GM19372 (cell line): ENCODE data around the gene L3MBTL1.

Source experiments
- ATAC-seq: cut with Tn5 transposase; IDR thresholded peaks from one replicate; pipeline ENCODE4 v1.9.1; 2021; ENCODE audit warnings: mild to moderate bottlenecking, low read depth, moderate library complexity; ENCODE audit not compliant: unreplicated experiment

L3MBTL1 gene

DNA sequence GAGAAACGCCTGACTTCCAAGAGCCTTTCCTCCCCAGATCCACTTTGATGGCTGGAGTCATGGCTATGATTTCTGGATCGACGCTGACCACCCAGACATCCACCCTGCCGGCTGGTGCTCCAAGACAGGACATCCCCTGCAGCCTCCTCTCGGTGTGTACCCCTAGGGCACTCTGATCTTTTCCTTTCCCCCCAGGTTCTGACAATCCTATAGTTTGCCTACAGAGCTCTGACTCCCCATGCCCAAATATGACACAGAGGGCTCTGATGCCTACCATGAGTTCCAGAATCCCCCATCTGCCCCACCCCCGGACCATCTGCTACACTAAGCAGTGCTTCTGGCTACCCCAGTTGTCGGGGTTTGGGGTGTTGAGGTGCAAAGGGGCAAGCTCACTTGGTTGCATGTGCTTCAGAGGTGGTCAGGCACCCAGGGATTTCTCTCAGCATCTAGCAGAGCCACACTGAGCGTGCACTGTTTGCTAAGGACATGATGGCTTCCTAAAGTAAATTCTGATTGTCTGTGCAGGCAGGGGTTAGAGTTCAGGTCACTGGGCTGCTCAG lies 27.4 kb downstream of the L3MBTL1 start:
- no peak for ATAC-seq

DNA sequence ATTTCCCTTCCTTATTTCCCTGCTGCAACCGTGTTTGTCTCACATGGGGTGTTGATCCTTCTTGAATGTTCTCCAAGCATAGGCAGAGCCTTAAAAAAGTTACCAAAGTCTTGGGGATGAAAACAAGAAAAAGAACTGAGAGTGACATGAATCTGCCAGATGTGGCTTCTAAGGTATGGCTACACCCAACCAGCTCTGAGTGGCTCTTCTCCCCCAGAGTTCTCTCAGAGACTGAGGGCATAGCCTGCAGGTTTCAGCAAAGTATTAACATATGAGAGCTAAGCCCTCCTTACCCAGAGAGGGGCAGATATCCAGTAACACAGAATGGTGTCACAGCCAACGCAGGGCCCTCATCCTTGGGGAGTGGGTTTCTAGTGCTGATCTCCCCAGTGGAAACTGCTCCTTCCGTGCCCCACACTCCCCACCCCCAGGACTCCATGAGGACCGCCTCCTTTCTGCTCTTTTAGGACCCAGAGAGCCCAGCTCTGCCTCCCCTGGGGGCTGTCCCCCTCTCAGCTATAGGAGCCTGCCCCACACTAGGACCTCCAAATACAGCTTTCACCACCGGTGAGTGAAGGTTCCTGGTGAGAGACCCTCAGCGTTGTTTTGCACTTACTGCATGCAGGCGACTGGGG lies 28.0 kb downstream of the L3MBTL1 start:
- ATAC-seq: no peak

DNA sequence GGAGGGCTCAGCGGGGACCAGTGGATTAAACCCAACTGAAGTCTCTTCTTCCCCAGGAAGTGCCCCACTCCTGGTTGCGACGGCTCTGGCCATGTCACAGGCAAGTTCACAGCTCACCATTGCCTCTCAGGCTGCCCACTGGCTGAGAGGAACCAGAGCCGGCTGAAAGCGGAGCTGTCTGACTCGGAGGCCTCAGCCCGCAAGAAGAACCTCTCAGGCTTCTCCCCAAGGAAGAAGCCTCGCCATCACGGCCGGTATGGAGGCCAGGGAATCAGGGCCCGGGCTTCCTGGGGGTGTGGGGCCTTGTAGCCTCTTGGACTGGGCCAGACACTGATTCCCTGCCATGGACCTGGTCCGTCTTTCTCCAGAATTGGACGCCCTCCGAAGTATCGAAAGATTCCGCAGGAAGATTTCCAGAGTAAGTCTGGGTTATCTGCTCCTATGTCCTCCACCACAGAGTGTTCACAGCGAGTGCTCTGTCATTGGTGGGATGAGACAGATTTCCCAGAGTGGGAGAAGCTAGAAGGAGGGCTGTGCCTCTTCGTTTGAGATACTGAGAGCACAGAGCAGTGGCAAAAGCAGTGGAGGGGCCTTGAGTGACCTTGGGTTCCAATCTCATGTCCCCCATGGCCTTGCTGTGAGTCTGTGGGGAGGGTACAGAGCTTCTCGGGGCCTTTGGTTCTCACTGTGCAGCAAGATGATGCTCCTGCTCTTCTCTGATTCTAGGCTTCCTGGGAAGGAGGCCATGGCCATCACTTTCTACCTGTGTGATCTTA lies 28.7 kb downstream of the L3MBTL1 start:
- no peak for ATAC-seq

DNA sequence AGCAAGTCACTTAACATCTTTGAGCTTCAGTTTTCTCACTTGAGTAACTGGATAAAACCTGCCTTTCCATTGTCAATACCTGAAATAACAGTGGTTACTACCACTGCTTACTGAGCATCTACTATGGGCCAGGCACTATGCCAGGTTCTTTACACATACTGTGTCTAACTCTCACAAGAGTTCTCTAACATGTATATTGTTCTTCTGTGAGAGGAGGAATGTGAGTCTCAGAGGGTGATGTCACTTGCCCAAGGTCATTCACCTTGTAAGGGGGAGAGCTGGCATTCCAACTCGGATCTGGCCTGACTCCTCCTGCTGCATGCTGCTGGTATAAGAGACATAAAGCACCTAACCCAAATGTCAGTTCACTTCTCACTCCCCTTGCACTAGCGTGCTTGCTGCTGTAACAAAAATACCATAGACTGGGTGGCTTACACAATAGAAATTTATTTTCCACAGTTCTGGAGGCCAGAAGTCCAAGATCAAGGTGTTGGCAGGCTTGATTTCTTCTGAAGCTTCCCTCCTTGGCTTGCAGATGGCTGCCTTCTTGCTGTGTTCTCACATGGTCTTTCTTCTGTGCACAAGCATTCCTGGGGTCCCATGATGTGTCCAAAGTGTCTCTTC lies 29.4 kb downstream of the L3MBTL1 start:
- no peak for ATAC-seq

DNA sequence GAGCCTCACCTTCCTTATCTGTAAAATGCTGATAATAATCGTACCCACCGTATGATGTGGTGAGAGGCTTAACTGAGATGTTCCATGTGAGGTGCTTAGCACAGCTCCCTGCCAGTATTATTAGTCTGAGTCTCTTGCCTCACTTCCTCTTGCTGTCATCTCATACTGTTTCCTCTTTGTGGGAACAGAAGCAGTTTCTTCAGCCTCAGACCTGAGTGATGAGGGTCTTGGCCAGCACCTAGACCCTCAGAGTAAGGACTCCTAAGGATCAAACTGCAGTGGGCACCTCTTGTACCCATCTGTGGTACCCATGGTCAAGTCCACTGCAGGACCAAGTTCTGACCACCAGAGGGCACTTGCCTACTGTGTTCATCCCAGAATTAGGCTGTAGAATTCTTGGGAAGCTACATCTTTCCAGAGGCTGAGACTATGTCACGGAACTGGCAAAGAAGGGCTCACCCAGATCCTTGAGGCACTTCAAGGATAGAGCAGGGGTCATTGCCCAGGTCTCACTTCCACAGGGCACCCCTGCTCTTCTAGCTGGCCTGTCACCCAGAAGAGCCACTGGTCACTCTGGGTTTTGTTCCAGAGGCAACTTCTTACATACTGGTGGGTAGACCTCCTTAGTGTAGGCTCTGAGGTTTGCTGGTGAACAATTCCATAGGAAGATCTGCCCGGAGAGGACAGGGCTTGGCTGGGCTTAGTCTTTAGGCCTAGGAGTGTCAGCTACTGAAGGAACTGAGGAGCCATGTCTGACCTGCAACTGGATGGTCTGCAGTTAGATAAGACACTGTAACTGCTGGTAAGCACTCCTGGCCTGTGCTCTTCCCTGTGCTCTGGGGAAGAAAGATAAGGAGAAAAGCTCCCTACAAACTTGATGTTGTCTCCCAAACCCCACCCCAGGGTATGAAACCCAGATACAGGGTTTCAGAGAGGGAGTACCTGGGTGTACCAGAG lies 30.7 kb downstream of the L3MBTL1 start:
- ATAC-seq: no peak

DNA sequence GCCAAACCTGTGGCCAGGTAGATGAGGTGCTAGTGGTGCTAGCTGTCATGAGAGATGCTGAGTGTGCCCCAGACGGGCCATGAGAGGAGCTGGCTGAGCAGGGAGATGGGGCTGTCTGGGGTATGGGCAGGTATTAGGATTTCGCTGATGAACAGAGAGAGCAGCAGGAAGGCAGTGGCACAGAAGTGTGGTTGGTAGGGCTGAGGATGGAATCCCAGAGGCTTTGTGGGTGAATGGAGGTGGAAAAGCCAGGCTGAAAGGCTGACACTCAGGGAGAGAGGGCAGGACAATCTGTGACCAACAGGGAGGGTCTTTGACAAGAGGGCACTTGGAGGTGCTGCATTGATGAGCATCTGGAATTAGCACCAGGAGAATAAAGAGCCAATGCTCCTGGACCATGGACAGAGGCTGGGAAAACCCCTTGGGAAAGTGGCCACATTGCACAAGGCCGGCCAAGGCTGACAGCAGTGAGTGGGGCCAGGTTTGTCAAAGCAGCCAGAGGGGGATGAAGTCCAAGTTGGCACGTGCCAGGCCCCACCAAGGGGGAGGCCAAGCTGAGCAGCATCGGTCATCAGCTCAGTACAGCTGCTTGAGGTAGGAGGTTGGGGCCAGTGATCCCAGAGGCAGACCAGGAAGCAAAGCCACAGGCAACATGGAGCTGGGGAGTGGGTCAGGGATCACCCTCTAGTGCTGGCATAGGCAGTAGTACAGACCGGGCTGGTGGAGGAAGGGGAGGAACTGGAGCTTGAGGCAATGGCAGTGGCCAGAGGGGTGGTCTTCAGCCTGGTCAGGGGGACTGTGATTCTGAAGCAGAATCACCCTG lies 31.6 kb downstream of the L3MBTL1 start:
- no peak for ATAC-seq

DNA sequence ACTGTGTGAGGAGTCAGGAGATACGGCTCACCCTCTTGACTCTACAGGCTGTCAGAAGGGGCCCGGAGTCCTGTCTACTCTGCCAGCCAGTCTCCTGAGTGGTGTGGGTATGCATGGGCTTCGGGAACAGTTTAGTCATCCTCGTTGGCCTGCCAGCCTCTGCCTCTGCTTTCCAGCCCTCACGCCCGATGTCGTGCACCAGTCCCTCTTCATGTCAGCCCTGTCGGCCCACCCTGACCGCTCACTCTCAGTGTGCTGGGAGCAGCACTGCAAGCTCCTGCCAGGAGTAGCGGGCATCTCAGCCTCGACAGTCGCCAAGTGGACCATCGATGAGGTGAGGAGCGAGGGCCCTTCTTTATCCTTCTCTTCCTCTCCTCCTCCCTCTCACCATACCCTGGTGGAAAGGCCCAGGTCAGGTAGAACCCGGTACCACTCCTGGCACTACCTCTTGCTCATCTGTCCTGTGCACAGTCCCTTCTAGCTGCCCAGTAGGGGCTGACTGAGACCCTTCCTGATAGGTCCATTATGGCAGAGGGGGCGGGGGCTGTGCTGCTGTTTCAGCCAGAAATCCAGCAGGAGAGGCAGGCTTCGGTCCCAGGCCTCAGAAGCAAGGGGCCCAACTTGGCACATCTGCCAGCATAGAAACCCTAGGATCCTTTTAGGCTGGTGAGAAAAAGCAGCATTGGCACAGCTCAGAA lies 32.6 kb downstream of the L3MBTL1 start:
- ATAC-seq: no peak

DNA sequence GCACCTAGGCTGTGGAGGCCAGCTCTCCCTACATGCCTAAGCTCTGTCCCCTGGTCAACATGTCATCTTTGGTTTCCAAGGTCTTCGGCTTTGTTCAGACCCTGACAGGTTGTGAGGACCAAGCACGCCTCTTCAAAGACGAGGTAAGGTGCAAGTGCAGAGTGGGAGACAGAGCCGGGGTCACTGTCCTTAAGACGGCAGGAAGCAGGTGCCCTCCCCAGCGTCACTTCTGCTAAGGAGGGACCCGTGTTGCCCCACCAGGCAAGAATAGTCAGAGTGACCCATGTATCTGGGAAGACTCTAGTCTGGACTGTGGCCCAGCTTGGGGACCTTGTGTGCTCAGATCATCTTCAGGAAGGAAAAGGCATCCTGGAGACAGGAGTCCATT lies 33.2 kb downstream of the L3MBTL1 start:
- no peak for ATAC-seq

DNA sequence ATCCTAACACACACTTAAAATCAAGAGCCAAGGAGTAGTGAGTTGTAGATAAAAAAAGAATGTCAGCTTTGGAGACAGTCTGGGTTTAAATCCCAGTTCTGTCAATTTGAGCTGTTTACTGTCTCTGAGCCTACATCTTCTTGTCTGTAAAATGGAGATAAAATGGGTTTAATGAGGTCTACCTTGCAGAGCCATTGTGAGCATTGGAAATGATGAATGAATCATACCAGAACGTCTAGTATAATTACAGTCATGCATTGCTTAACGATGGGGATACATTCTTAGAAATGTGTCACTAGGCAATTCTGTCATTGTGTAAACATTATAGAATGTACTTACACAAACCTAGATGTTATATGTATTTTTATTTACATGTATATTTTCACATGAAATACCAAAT lies 33.7 kb downstream of the L3MBTL1 start:
- no peak for ATAC-seq

DNA sequence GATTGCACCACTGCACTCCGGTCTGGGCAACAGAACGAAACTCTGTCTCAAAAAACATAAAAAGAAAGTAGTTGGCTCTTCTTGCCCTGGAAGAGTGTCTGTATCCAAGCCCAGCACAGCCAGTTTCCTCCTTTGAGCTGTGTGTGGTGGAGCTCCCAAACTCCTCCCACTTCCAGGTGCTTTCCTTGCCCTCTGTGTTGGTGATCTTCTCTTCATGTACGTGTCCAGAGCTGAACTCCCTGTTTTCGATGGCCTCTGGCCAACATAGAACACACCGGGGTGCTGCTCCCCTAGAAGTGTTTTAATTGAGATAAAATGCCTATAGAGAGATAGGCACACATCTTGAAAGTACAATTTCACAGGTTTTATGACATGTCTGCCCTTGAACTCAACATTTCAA lies 34.7 kb downstream of the L3MBTL1 start:
- no peak for ATAC-seq

DNA sequence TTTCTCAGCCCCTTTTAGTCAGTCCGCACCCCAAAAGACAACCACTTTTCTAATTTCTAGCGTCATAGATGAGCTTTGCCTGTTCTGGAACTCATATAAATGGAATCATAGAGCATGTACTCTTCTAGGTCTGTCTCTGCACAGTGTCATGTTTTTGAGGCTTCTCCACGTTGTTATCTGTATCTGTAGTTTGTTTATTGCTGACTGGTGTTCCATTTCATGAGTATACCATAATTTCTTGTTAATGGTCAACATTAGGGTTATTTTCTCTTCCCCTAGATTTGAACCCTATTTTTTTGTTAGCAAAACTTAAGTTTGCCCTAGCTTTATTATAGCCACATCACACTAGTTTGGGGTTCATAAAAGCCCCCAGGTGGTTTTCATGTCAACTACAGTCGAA lies 35.2 kb downstream of the L3MBTL1 start:
- no peak for ATAC-seq

DNA sequence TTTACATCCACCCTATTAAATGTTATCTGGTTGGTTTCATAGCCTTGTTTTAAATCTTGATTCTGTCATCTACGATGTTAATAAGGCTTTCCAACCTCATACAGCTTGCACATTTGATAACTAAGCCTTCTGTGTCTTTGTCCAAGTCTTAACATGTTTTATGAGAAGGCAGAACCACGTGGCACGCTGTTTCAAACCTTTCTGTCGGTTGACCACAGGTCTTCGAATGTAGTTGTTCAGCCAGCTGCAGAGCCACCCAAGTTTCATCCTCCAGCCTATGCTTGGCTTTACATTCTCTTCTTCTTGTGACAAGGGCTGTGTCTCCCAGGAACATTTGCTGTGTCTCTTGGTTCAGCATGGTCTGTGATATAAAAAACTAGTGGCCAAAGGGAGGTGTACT lies 35.6 kb downstream of the L3MBTL1 start:
- no peak for ATAC-seq

DNA sequence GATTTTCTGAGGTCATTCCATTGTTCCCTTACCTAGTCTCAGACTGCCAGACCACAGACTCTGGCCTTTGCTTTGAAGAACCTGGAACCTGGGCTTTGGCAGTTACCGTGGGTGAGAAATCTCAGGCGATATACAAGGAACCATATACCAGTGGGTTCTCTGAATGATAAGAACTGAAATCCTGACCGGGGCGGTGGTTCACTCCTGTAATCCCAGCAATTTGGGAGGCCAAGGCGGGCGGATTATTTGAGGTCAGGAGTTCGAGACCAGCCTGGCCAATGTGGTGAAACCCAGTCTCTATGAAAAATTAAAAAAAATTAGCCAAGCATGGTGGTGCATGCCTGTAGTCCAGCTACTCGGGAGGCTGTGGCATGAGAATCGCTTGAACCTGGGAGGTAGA lies 37.0 kb downstream of the L3MBTL1 start:
- ATAC-seq: no peak

DNA sequence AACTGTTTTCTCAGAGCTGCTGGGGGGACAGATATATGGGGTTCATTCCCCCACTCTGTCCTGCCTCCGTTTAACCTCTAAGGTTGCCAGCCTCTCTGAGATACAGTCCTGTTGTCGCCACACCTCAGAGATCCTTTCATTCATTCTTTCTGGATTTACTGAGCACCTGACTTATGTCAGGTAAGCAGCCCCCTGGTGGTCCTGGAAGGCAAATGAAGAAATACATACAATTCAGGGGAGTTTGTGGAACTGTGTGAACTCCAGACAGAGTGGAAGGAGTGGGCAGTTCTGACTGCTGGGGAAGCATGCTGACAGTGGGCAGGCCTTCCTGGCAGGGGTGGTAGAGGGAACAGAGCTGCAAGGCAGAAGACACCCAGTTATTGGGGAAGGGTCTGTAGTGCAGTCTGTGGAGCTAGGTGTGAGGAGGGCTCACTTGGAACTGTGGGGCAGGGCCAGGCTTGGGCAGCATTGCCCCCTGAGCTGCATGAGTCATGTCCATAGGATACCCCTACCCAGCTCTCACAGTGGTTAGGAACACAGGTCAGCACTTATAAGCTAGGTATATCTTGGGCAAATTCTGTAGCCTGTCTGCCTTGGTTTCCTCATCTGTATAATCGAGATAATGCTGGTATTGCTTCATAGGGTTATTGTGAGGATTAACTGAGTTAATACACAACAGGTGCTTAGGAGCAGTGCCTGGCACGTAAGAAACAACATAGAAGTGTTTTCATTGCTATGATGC lies 38.5 kb downstream of the L3MBTL1 start:
- ATAC-seq: no peak

DNA sequence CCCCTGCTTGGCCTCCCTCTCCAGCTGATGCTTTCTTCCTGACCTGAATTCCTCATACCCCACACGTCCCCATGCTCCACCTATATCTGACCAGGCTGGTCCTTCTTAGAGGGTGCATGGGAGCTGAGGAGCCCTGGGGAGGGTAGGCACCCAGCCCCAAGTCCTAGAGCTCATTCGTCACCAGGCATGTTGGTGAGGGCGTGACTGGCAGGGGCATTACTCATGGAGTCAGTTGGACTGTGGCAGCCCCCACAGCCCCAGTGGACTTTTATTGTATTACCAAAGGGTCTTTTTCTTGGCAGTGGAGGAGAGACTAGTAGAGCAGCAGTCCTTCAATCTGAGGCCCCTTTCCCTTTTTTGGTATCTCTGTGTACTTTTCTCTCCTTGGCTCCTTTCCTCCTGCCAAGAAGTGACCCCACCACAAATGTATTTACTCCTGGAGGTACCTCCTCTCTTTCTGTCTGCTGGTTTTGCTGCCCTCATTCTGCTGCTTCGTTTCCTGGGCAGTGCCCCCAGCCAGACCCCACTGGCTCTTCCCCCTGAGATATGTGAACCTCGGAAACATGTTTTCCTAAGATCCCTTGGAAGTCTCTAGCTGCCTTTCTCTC lies 40.9 kb downstream of the L3MBTL1 start:
- no peak for ATAC-seq

DNA sequence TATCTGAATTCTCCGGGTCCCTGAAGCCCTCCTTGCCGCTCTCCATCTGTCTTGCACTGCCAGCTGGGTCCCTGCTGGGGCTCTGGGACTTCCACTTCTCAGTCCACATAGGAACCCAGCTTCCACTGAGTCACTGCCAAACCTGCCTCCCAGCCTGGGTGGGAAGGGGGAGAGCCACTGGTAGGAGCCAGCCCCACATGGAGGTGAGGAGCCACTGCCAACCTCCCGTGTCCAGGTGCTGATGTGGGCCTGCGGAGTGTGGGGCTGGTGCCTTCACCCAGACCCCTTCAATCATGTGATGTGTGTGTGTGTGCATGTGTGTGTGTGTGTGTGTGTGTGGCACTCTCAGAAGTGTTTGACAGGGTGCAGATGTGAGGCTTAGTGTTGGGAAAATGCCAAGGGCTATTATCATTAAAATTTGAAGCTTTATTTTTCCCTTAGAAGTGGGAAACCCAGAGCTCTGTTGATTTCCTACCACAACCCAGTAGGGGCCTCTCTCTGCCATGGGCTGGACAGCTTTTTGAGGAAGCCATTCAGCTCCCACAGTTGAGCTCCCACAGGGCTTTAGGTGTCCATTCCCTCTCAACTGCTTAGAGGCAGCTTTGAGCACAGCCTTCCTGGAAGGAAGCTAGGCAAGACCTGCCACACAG lies 42.0 kb downstream of the L3MBTL1 start:
- ATAC-seq: no peak

DNA sequence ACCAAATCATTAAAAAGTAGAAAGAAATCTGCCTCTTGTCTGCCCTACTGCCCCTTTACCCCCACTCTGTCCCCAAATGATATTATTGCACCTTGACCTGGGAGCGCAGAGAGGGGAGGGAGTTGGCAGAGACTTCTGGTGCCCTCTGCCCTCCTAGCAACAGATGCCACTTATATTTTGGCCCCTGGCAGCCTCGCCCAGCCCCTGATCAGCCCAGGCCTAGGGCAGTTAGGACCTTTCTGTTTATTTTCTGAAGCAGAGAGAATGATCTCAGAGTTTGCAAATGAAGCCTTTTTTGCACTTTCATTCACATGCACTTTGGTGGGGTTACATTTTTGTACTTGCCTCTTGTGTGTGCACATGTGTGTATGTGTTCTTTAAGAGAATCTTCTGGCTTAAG lies 43.0 kb downstream of the L3MBTL1 start:
- ATAC-seq: no peak
